GM23338 (cell line): ENCODE data around the gene CETP. TPM values are rescaled to one million over a fixed set of nuclear protein-coding genes. Genes with fewer than 3 reads are reported as not detected.

ENCODE experiments used
- ATAC-seq: fragments of 200-7000 bp; cut with Tn5 transposase; 3 replicates; pipeline ENCODE4 v1.9.1; 2020
- DNase-seq: peaks from one replicate; pipeline ENCODE4 v3.0.0-alpha.2; 2015; ENCODE audit warnings: low spot score
- H2AFZ ChIP-seq: fragments of 200-600 bp; sonication (generic); 2 replicates; pipeline ENCODE4 v1.8.0; 2016; ENCODE audit warnings: antibody characterized with exemption, mild to moderate bottlenecking, moderate library complexity
- H3F3A ChIP-seq: fragments of 200-600 bp; sonication (generic); replicated peaks from 2 replicates; pipeline ENCODE4 v1.8.0; 2017; ENCODE audit warnings: antibody characterized with exemption, mixed run types, low read depth
- H3K27ac ChIP-seq: fragments of 200-600 bp; sonication (generic); 2 replicates; pipeline ENCODE4 v1.6.1; 2016; ENCODE audit warnings: low read depth
- H3K27me3 ChIP-seq: fragments of 200-600 bp; sonication (generic); 2 replicates; pipeline ENCODE4 v1.8.0; 2016; ENCODE audit warnings: mild to moderate bottlenecking, mixed run types, moderate library complexity; ENCODE audit not compliant: insufficient read depth
- H3K36me3 ChIP-seq: fragments of 200-600 bp; sonication (generic); 2 replicates; pipeline ENCODE4 v1.8.0; 2016; ENCODE audit warnings: mild to moderate bottlenecking; ENCODE audit not compliant: insufficient read depth
- H3K4me1 ChIP-seq: fragments of 200-600 bp; sonication (generic); 2 replicates; pipeline ENCODE4 v1.8.0; 2016; ENCODE audit warnings: mild to moderate bottlenecking, moderate library complexity; ENCODE audit not compliant: insufficient read depth
- H3K4me2 ChIP-seq: fragments of 200-600 bp; sonication (generic); 2 replicates; pipeline ENCODE4 v1.7.1; 2017; ENCODE audit warnings: mixed run types
- H3K4me3 ChIP-seq: fragments of 200-600 bp; sonication (generic); 2 replicates; pipeline ENCODE4 v1.6.1; 2016; ENCODE audit warnings: mixed run types
- H3K79me2 ChIP-seq: fragments of 200-600 bp; sonication (generic); replicated peaks from 2 replicates; pipeline ENCODE4 v1.8.0; 2017; ENCODE audit warnings: mild to moderate bottlenecking; ENCODE audit not compliant: insufficient read depth
- H3K9me2 ChIP-seq: fragments of 200-600 bp; sonication (generic); 2 replicates; pipeline ENCODE4 v1.8.0; 2017; ENCODE audit not compliant: insufficient read depth
- H4K20me1 ChIP-seq: fragments of 200-600 bp; sonication (generic); replicated peaks from 2 replicates; pipeline ENCODE4 v1.8.0; 2017; ENCODE audit warnings: mild to moderate bottlenecking; ENCODE audit not compliant: insufficient read depth
- H3K27ac Mint-ChIP-seq: 2 replicates; pipeline ENCODE4 v1.8.0; 2020; ENCODE audit warnings: inconsistent platforms, mild to moderate bottlenecking, moderate library complexity, mixed read lengths
- H3K27me3 Mint-ChIP-seq: 3 replicates; pipeline ENCODE4 v1.8.0; 2022; ENCODE audit warnings: low read depth, mild to moderate bottlenecking, moderate library complexity, mixed read lengths, inconsistent platforms; ENCODE audit not compliant: insufficient read depth, poor library complexity
- H3K36me3 Mint-ChIP-seq: 3 replicates; pipeline ENCODE4 v1.8.0; 2021; ENCODE audit warnings: low read depth, mild to moderate bottlenecking, inconsistent platforms, moderate library complexity, mixed read lengths
- H3K4me1 Mint-ChIP-seq: 3 replicates; pipeline ENCODE4 v1.8.0; 2020; ENCODE audit warnings: mild to moderate bottlenecking, inconsistent platforms, mixed read lengths
- H3K4me3 Mint-ChIP-seq: 3 replicates; pipeline ENCODE4 v1.8.0; 2021; ENCODE audit warnings: moderate library complexity, mild to moderate bottlenecking, inconsistent platforms, mixed read lengths
- H3K9me3 Mint-ChIP-seq: 3 replicates; pipeline ENCODE4 v1.8.0; 2020; ENCODE audit warnings: moderate library complexity, mild to moderate bottlenecking, inconsistent platforms, mixed read lengths
- EZH2 ChIP-seq: fragments of 200-600 bp; sonication (generic); IDR thresholded peaks from one replicate; pipeline ENCODE4 v1.8.0; 2017; ENCODE audit warnings: antibody characterized with exemption, mild to moderate bottlenecking, low read depth; ENCODE audit not compliant: unreplicated experiment
- NANOG ChIP-seq: IDR thresholded peaks from 2 replicates; pipeline ENCODE4 v1.6.1; 2016; ENCODE audit warnings: antibody characterized with exemption, borderline replicate concordance
- ZNF331 ChIP-seq: fragments of 250-450 bp; sonication (Bioruptor Pico); IDR thresholded peaks from 2 replicates; pipeline ENCODE4 v1.5.0; 2020; ENCODE audit warnings: low read depth, mild to moderate bottlenecking, moderate library complexity
- polyA plus RNA-seq: library from polyadenylated mRNA; unstranded; fragments of >200 nt; fragmentation: Nextera tagmentation; extraction: Ambion mirVana; gene quantifications from 2 replicates; pipeline ENCODE4 v1.2.1, GENCODE V29; 2016
- total RNA-seq: library from RNA; depleted of rRNA; stranded (reverse); fragments of >200 nt; shearing (Covaris generic); gene quantifications from 2 replicates; pipeline ENCODE4 v1.2.3, GENCODE V29; 2014
- TF ChIP-seq, protein P1 (sequence below): fragments of 250-450 bp; sonication (Bioruptor Pico); IDR thresholded peaks from 2 replicates; pipeline ENCODE4 v1.5.0; 2020; ENCODE audit warnings: mild to moderate bottlenecking, moderate library complexity
- TF ChIP-seq, protein P2 (sequence below): IDR thresholded peaks from one replicate; pipeline ENCODE4 v1.6.1; 2018; ENCODE audit warnings: antibody characterized with exemption; ENCODE audit not compliant: unreplicated experiment

Gene CETP
- total and polyA plus RNA-seq, 2 experiments from 2014 or later, result not detected

DNA sequence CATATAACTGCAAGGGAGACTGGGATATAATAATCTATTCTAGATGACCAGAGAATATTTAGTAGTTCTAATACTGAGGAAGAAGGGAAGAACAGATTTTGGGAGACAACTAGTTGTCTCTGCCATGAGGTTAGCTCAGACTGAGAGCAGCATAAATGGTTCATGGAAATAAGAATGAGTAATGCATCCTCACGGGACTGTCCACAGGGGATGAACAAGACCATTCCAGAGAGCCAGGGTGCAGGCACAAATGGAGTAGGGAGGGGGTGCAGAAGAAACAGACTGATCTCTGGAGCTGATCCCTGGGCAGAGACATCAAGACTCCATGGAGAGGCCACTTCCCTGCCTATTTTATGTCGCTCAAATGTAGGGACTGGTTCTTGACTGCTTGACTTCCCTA, 58.0 kb downstream of the CETP start:
- no peak overlapping the region for H3K27ac Mint-ChIP-seq
- ATAC-seq (no peak), DNase-seq (no peak)
- H3K4me3 ChIP-seq, result no peak overlapping the region
- H3K27me3 ChIP-seq, result no peaks in the 10 kb centered on the region
- H3K9me2 ChIP-seq, result no peaks in the 10 kb centered on the region
- peaks cover 2% of the 10 kb centered on the region for H3K27me3 Mint-ChIP-seq
- H3K79me2 ChIP-seq, result no peaks in the 10 kb centered on the region
- peaks cover 3% of the 10 kb centered on the region; the same call in 2 of the 3 replicates for H3K4me1 Mint-ChIP-seq
- H3K4me3 Mint-ChIP-seq, result no peak overlapping the region
- H3K4me1 ChIP-seq, result no peaks in the 10 kb centered on the region
- TF ChIP-seq NANOG (no peak), ZNF331 (CRISPR knock-in tag) (no peak), EZH2 (no peak)
- TF ChIP-seq, protein P1, sequence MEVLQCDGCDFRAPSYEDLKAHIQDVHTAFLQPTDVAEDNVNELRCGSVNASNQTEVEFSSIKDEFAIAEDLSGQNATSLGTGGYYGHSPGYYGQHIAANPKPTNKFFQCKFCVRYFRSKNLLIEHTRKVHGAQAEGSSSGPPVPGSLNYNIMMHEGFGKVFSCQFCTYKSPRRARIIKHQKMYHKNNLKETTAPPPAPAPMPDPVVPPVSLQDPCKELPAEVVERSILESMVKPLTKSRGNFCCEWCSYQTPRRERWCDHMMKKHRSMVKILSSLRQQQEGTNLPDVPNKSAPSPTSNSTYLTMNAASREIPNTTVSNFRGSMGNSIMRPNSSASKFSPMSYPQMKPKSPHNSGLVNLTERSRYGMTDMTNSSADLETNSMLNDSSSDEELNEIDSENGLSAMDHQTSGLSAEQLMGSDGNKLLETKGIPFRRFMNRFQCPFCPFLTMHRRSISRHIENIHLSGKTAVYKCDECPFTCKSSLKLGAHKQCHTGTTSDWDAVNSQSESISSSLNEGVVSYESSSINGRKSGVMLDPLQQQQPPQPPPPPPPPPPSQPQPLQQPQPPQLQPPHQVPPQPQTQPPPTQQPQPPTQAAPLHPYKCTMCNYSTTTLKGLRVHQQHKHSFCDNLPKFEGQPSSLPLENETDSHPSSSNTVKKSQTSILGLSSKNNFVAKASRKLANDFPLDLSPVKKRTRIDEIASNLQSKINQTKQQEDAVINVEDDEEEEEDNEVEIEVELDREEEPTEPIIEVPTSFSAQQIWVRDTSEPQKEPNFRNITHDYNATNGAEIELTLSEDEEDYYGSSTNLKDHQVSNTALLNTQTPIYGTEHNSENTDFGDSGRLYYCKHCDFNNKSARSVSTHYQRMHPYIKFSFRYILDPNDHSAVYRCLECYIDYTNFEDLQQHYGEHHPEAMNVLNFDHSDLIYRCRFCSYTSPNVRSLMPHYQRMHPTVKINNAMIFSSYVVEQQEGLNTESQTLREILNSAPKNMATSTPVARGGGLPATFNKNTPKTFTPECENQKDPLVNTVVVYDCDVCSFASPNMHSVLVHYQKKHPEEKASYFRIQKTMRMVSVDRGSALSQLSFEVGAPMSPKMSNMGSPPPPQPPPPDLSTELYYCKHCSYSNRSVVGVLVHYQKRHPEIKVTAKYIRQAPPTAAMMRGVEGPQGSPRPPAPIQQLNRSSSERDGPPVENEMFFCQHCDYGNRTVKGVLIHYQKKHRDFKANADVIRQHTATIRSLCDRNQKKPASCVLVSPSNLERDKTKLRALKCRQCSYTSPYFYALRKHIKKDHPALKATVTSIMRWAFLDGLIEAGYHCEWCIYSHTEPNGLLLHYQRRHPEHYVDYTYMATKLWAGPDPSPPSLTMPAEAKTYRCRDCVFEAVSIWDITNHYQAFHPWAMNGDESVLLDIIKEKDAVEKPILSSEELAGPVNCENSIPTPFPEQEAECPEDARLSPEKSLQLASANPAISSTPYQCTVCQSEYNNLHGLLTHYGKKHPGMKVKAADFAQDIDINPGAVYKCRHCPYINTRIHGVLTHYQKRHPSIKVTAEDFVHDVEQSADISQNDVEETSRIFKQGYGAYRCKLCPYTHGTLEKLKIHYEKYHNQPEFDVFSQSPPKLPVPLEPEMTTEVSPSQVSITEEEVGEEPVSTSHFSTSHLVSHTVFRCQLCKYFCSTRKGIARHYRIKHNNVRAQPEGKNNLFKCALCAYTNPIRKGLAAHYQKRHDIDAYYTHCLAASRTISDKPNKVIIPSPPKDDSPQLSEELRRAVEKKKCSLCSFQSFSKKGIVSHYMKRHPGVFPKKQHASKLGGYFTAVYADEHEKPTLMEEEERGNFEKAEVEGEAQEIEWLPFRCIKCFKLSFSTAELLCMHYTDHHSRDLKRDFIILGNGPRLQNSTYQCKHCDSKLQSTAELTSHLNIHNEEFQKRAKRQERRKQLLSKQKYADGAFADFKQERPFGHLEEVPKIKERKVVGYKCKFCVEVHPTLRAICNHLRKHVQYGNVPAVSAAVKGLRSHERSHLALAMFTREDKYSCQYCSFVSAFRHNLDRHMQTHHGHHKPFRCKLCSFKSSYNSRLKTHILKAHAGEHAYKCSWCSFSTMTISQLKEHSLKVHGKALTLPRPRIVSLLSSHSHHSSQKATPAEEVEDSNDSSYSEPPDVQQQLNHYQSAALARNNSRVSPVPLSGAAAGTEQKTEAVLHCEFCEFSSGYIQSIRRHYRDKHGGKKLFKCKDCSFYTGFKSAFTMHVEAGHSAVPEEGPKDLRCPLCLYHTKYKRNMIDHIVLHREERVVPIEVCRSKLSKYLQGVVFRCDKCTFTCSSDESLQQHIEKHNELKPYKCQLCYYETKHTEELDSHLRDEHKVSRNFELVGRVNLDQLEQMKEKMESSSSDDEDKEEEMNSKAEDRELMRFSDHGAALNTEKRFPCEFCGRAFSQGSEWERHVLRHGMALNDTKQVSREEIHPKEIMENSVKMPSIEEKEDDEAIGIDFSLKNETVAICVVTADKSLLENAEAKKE (CRISPR knock-in tag), result no peak
- TF ChIP-seq, protein P2, sequence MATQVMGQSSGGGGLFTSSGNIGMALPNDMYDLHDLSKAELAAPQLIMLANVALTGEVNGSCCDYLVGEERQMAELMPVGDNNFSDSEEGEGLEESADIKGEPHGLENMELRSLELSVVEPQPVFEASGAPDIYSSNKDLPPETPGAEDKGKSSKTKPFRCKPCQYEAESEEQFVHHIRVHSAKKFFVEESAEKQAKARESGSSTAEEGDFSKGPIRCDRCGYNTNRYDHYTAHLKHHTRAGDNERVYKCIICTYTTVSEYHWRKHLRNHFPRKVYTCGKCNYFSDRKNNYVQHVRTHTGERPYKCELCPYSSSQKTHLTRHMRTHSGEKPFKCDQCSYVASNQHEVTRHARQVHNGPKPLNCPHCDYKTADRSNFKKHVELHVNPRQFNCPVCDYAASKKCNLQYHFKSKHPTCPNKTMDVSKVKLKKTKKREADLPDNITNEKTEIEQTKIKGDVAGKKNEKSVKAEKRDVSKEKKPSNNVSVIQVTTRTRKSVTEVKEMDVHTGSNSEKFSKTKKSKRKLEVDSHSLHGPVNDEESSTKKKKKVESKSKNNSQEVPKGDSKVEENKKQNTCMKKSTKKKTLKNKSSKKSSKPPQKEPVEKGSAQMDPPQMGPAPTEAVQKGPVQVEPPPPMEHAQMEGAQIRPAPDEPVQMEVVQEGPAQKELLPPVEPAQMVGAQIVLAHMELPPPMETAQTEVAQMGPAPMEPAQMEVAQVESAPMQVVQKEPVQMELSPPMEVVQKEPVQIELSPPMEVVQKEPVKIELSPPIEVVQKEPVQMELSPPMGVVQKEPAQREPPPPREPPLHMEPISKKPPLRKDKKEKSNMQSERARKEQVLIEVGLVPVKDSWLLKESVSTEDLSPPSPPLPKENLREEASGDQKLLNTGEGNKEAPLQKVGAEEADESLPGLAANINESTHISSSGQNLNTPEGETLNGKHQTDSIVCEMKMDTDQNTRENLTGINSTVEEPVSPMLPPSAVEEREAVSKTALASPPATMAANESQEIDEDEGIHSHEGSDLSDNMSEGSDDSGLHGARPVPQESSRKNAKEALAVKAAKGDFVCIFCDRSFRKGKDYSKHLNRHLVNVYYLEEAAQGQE, result no peak
- H3K4me2 ChIP-seq, result no peak overlapping the region
- no peak overlapping the region for H2AFZ ChIP-seq
- H4K20me1 ChIP-seq, result no peaks in the 10 kb centered on the region
- no peak overlapping the region for H3K27ac ChIP-seq
- no peaks in the 10 kb centered on the region for H3F3A ChIP-seq
- no peaks in the 10 kb centered on the region for H3K36me3 ChIP-seq
- H3K9me3 Mint-ChIP-seq, result no peaks in the 10 kb centered on the region
- no peaks in the 10 kb centered on the region for H3K36me3 Mint-ChIP-seq
